ENCODE data around the gene PPA2. TPM values are rescaled to one million over a fixed set of nuclear protein-coding genes. Genes with fewer than 3 reads are reported as not detected.

The PPA2 gene
- total RNA-seq, 3 donors from 2014 or later (not counting 1 experiment from before 2014, with no cell fraction given): 41.6 to 50.6 (median 48.0) TPM

GRCh38 chr4:105374071-105374470 lies 99.8 kb downstream of the PPA2 start:
- Mint-ChIP-seq H3K4me3 (no peak overlapping the region), H3K36me3 (no peaks in the 10 kb centered on the region)
- intact Hi-C loops (cut with micrococcal nuclease): no loop called here

GRCh38 chr4:105373324-105373723 lies 100.5 kb downstream of the PPA2 start:
- H3K9me3 ChIP-seq (ENCODE audit: control insufficient read depth, insufficient read depth, low read length): no peaks in the 10 kb centered on the region
- no peaks in the 10 kb centered on the region for H3K27me3 Mint-ChIP-seq (ENCODE audit: low read depth in 2 of 2)
- H3K36me3 Mint-ChIP-seq: peaks cover 5% of the 10 kb centered on the region
- H3K27me3 ChIP-seq (ENCODE audit: control insufficient read depth, insufficient read depth, low read length): no peaks in the 10 kb centered on the region
- no peak overlapping the region for H3K4me3 ChIP-seq (ENCODE audit: low read length)
- no peaks in the 10 kb centered on the region for H3K4me1 ChIP-seq (ENCODE audit: control insufficient read depth, insufficient read depth, low read length)
- peaks cover 8% of the 10 kb centered on the region for H3K36me3 ChIP-seq (ENCODE audit: control insufficient read depth, insufficient read depth, low read length)
- H3K4me3 Mint-ChIP-seq: no peak overlapping the region
- WGBS (ENCODE audit: insufficient coverage): 94% methylated on average over 2 of the region's 3 CpGs
- no peak for TF ChIP-seq CTCF (IDR thresholded peaks at IDR 0.05)
- intact Hi-C loops (cut with micrococcal nuclease): no loop called here
- ATAC-seq: no peak
- DNase-seq: no peak
- peaks cover 0 to 9% of the 10 kb centered on the region in 2 donors for H3K4me1 Mint-ChIP-seq
- no peaks in the 10 kb centered on the region for H3K9me3 Mint-ChIP-seq
- no peak overlapping the region for H3K27ac ChIP-seq (ENCODE audit: low read length)
- H3K27ac Mint-ChIP-seq: no peak overlapping the region

More at GRCh38 chr4:105374071-105374470, 99.8 kb downstream of the PPA2 start:
- no peaks in the 10 kb centered on the region for H3K4me1 ChIP-seq (ENCODE audit: control insufficient read depth, insufficient read depth, low read length)
- Mint-ChIP-seq H3K27ac (no peak overlapping the region), H3K4me1 (peaks cover 0 to 9% of the 10 kb centered on the region in 2 donors), H3K9me3 (no peaks in the 10 kb centered on the region), H3K27me3 (ENCODE audit: low read depth in 2 of 2) (no peaks in the 10 kb centered on the region)
- WGBS (ENCODE audit: insufficient coverage): 100% methylated on average over 2 of the region's 3 CpGs
- no peak overlapping the region for H3K27ac ChIP-seq (ENCODE audit: low read length)
- no peaks in the 10 kb centered on the region for H3K9me3 ChIP-seq (ENCODE audit: control insufficient read depth, insufficient read depth, low read length)
- peaks cover 6% of the 10 kb centered on the region for H3K36me3 ChIP-seq (ENCODE audit: control insufficient read depth, insufficient read depth, low read length)
- TF ChIP-seq CTCF (IDR thresholded peaks at IDR 0.05): no peak
- H3K27me3 ChIP-seq (ENCODE audit: control insufficient read depth, insufficient read depth, low read length): no peaks in the 10 kb centered on the region
- H3K4me3 ChIP-seq (ENCODE audit: low read length): no peak overlapping the region
- ATAC-seq (no peak), DNase-seq (no peak)

- no peak for DNase-seq
- H3K36me3 Mint-ChIP-seq: peaks cover 14% of the 10 kb centered on the region
- no peak for TF ChIP-seq CTCF (IDR thresholded peaks at IDR 0.05)
Observed at GRCh38 chr4:105369988-105370387, 103.9 kb downstream of the PPA2 start.

GRCh38 chr4:105361053-105361452 lies 112.8 kb downstream of the PPA2 start:
- ATAC-seq (no peak), DNase-seq (no peak)
- Histone ChIP-seq H3K27ac (ENCODE audit: low read length) (no peak overlapping the region), H3K4me1 (ENCODE audit: control insufficient read depth, insufficient read depth, low read length) (no peaks in the 10 kb centered on the region), H3K27me3 (ENCODE audit: control insufficient read depth, insufficient read depth, low read length) (no peaks in the 10 kb centered on the region), H3K9me3 (ENCODE audit: control insufficient read depth, insufficient read depth, low read length) (no peaks in the 10 kb centered on the region), H3K36me3 (ENCODE audit: control insufficient read depth, insufficient read depth, low read length) (no peaks in the 10 kb centered on the region), H3K4me3 (ENCODE audit: low read length) (no peak overlapping the region)
- TF ChIP-seq CTCF (IDR thresholded peaks at IDR 0.05): no peak
- Mint-ChIP-seq H3K9me3 (peaks cover 0 to 2% of the 10 kb centered on the region in 2 donors), H3K36me3 (peaks cover 8% of the 10 kb centered on the region), H3K4me3 (no peak overlapping the region), H3K4me1 (peaks cover 9 to 10% of the 10 kb centered on the region in 2 donors), H3K27me3 (ENCODE audit: low read depth in 2 of 2) (no peaks in the 10 kb centered on the region), H3K27ac (no peak overlapping the region)
- intact Hi-C loops (cut with micrococcal nuclease): no loop called here

More at GRCh38 chr4:105369988-105370387, 103.9 kb downstream of the PPA2 start:
- Mint-ChIP-seq H3K4me1 (no peaks in the 10 kb centered on the region), H3K27ac (no peak overlapping the region), H3K27me3 (ENCODE audit: low read depth in 2 of 2) (no peaks in the 10 kb centered on the region), H3K9me3 (no peaks in the 10 kb centered on the region), H3K4me3 (no peak overlapping the region)
- WGBS (ENCODE audit: insufficient coverage): 100% methylated on average over 1 of the region's 1 CpG
- intact Hi-C loops (cut with micrococcal nuclease): no loop called here
- Histone ChIP-seq H3K9me3 (ENCODE audit: control insufficient read depth, insufficient read depth, low read length) (no peaks in the 10 kb centered on the region), H3K4me1 (ENCODE audit: control insufficient read depth, insufficient read depth, low read length) (no peaks in the 10 kb centered on the region), H3K27me3 (ENCODE audit: control insufficient read depth, insufficient read depth, low read length) (no peaks in the 10 kb centered on the region), H3K4me3 (ENCODE audit: low read length) (no peak overlapping the region), H3K36me3 (ENCODE audit: control insufficient read depth, insufficient read depth, low read length) (peaks cover 8% of the 10 kb centered on the region), H3K27ac (ENCODE audit: low read length) (no peak overlapping the region)
- ATAC-seq: no peak

Data from natural killer cell (primary cell).